HG02588 (cell line): ENCODE results near the gene KLHDC1.
"Not testable (repeated sequence)": the region's sequence is repeated elsewhere in the genome, so short reads cannot be mapped to it uniquely, and the experiment has no call there.

Experiments
- ATAC-seq: cut with Tn5 transposase; IDR thresholded peaks from one replicate; pipeline ENCODE4 v1.9.1; 2021; ENCODE audit warnings: mild to moderate bottlenecking, moderate library complexity; ENCODE audit not compliant: unreplicated experiment

The KLHDC1 gene

GRCh38 chr14:49781040-49781439, 88.1 kb downstream of the KLHDC1 start:
- not testable (repeated sequence) for ATAC-seq

GRCh38 chr14:49783394-49784014, 90.6 kb downstream of the KLHDC1 start:
- no peak for ATAC-seq

- ATAC-seq, result no peak
Observed at GRCh38 chr14:49786315-49786714, 93.4 kb downstream of the KLHDC1 start.

DNA sequence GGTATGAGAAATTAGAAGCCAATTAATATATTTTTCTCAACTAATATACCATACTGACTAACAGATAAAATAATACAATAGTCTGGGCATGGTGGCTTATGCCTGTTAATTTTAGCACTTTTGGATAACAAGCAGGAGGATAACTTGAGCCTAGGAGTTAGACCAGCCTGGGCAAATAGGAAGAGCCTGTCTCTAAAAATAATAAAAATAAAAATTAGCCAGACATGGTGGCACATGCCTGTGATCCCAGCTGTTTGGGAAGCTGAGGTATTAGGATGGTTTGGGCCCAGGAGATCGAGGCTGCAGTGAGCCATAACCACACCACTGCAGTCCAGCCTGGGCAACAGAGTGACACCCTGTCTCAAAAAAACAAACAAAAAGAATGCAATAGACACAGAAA, 99.7 kb downstream of the KLHDC1 start:
- ATAC-seq, result no peak

- no peak for ATAC-seq
Observed at GRCh38 chr14:49796025-49796424, 103.1 kb downstream of the KLHDC1 start.
